Stimulated activated CD8-positive, alpha-beta memory T cell treated with anti-CD3 and anti-CD28 coated beads, Interleukin-2, amount 100 ng/mL, for 48 hours (primary cell): Measurements from ENCODE around the gene EWSR1.

Experiments
- DNase-seq, 2 donors: peaks; one replicate each; pipeline ENCODE4 v3.0.0-alpha.2; 2020; ENCODE audit warnings: low read depth in 2 of 2

Gene EWSR1

GRCh38 chr22:29306835-29307595 is 38.9 kb downstream of the EWSR1 start:
- DNase-seq, result no peak

GRCh38 chr22:29307596-29308147 is 39.6 kb downstream of the EWSR1 start:
- DNase-seq, result no peak

GRCh38 chr22:29308148-29308790 is 40.2 kb downstream of the EWSR1 start:
- DNase-seq, result no peak

GRCh38 chr22:29308791-29309262 is 40.8 kb downstream of the EWSR1 start:
- DNase-seq, result no peak

- no peak for DNase-seq
Measured at GRCh38 chr22:29309332-29310064, 41.4 kb downstream of the EWSR1 start.

GRCh38 chr22:29310065-29310862 is 42.2 kb downstream of the EWSR1 start:
- DNase-seq, result no peak

- peak; percentile 60 to 73 for DNase-seq
Measured at GRCh38 chr22:29310863-29311339, 42.8 kb downstream of the EWSR1 start.

GRCh38 chr22:29311464-29312217 is 43.6 kb downstream of the EWSR1 start:
- no peak for DNase-seq

GRCh38 chr22:29312218-29313125 is 44.4 kb downstream of the EWSR1 start:
- DNase-seq, result no peak

GRCh38 chr22:29313126-29313575 is 45.1 kb downstream of the EWSR1 start:
- DNase-seq, result no peak

GRCh38 chr22:29313576-29314466 is 45.8 kb downstream of the EWSR1 start:
- DNase-seq, result no peak

GRCh38 chr22:29314537-29315285 is 46.6 kb downstream of the EWSR1 start:
- DNase-seq, result no peak

- DNase-seq, result no peak
Measured at GRCh38 chr22:29315286-29316140, 47.4 kb downstream of the EWSR1 start, which contains the start of gene RASL10A. Gene RASL10A (minus strand): TSS chr22:29315697. CDS start chr22:29315246, 451 bp downstream.

GRCh38 chr22:29316141-29316828 is 48.2 kb downstream of the EWSR1 start:
- no peak for DNase-seq

GRCh38 chr22:29317827-29318454 is 49.9 kb downstream of the EWSR1 start:
- DNase-seq, result no peak
